ENCODE results near the gene FBXO2.

DNA sequence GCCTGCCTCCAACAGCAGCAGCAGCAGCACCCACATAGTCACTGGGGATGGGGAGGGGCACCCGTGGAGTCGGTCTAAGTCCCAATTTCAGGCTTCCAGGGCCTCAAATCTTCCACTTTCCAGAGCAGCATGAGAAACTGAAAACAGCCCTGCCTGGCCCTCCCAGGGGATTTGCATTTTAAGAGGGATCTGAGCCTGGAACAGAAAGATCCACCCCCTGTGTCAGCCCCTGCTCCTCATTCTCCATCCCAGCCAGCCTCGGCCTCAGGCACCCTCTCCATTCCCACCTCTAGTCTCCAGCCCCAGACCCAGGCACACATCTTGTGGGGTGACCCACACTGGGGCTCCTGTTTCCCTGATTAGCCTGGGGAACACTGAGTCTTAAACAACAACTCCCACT lies 51.8 kb downstream of the FBXO2 start:
- TF ChIP-seq GLIS3 (CRISPR knock-in tag; IDR thresholded peaks at IDR 0.05) (no peak), ZFP30 (CRISPR knock-in tag; IDR thresholded peaks at IDR 0.05) (no peak), TCF4 (CRISPR knock-in tag; IDR thresholded peaks at IDR 0.05; ENCODE audit: borderline replicate concordance) (no peak), BACH2 (CRISPR knock-in tag; IDR thresholded peaks at IDR 0.05; ENCODE audit: borderline replicate concordance) (no peak), ZFP3 (CRISPR knock-in tag; IDR thresholded peaks at IDR 0.05) (no peak), ISL1 (CRISPR knock-in tag; IDR thresholded peaks at IDR 0.05) (no peak), ARNTL (CRISPR knock-in tag; IDR thresholded peaks at IDR 0.05; ENCODE audit: borderline replicate concordance, low read depth) (no peak), RARB (CRISPR knock-in tag; IDR thresholded peaks at IDR 0.05) (no peak), ZC3H10 (CRISPR knock-in tag; IDR thresholded peaks at IDR 0.05) (no peak), PATZ1 (CRISPR knock-in tag; IDR thresholded peaks at IDR 0.05; ENCODE audit: borderline replicate concordance) (no peak), ZNF565 (CRISPR knock-in tag; conservative IDR thresholded peaks at IDR 0.05; ENCODE audit: low read depth) (no peak)
- TF ChIP-seq, protein P1, sequence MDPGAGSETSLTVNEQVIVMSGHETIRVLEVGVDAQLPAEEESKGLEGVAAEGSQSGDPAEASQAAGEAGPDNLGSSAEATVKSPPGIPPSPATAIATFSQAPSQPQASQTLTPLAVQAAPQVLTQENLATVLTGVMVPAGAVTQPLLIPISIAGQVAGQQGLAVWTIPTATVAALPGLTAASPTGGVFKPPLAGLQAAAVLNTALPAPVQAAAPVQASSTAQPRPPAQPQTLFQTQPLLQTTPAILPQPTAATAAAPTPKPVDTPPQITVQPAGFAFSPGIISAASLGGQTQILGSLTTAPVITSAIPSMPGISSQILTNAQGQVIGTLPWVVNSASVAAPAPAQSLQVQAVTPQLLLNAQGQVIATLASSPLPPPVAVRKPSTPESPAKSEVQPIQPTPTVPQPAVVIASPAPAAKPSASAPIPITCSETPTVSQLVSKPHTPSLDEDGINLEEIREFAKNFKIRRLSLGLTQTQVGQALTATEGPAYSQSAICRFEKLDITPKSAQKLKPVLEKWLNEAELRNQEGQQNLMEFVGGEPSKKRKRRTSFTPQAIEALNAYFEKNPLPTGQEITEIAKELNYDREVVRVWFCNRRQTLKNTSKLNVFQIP (CRISPR knock-in tag; IDR thresholded peaks at IDR 0.05; ENCODE audit: borderline replicate concordance, low read depth), result no peak
- TF ChIP-seq, protein P2, sequence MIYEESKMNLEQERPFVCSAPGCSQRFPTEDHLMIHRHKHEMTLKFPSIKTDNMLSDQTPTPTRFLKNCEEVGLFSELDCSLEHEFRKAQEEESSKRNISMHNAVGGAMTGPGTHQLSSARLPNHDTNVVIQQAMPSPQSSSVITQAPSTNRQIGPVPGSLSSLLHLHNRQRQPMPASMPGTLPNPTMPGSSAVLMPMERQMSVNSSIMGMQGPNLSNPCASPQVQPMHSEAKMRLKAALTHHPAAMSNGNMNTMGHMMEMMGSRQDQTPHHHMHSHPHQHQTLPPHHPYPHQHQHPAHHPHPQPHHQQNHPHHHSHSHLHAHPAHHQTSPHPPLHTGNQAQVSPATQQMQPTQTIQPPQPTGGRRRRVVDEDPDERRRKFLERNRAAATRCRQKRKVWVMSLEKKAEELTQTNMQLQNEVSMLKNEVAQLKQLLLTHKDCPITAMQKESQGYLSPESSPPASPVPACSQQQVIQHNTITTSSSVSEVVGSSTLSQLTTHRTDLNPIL (CRISPR knock-in tag; IDR thresholded peaks at IDR 0.05; ENCODE audit: low read depth), result no peak
- TF ChIP-seq, protein P3, sequence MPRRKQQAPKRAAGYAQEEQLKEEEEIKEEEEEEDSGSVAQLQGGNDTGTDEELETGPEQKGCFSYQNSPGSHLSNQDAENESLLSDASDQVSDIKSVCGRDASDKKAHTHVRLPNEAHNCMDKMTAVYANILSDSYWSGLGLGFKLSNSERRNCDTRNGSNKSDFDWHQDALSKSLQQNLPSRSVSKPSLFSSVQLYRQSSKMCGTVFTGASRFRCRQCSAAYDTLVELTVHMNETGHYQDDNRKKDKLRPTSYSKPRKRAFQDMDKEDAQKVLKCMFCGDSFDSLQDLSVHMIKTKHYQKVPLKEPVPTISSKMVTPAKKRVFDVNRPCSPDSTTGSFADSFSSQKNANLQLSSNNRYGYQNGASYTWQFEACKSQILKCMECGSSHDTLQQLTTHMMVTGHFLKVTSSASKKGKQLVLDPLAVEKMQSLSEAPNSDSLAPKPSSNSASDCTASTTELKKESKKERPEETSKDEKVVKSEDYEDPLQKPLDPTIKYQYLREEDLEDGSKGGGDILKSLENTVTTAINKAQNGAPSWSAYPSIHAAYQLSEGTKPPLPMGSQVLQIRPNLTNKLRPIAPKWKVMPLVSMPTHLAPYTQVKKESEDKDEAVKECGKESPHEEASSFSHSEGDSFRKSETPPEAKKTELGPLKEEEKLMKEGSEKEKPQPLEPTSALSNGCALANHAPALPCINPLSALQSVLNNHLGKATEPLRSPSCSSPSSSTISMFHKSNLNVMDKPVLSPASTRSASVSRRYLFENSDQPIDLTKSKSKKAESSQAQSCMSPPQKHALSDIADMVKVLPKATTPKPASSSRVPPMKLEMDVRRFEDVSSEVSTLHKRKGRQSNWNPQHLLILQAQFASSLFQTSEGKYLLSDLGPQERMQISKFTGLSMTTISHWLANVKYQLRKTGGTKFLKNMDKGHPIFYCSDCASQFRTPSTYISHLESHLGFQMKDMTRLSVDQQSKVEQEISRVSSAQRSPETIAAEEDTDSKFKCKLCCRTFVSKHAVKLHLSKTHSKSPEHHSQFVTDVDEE (CRISPR knock-in tag; IDR thresholded peaks at IDR 0.05), result no peak
